ENCODE measurements around the gene SFXN3.

Gene SFXN3

DNA sequence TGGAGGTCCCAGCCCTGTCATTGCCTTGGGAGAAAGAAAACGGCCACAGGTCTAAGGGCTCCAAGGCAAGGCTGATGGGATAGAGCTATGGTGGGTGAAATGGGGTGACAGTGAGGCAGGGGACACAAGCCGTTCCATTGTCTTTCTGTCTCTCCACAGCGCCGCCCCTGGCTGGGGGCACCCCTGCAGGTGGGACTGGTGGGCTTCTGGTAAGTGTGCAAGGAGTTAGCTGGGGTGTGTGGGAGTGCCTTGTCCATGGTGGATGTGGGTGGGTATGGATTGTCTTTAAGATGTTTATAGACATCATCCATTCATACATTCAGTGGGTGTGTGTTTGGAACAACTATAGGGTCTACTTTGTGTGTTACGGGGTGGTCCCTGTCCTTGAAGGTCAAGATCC lies 7.5 kb downstream of the SFXN3 start:
- no peak for FAIRE-seq

DNA sequence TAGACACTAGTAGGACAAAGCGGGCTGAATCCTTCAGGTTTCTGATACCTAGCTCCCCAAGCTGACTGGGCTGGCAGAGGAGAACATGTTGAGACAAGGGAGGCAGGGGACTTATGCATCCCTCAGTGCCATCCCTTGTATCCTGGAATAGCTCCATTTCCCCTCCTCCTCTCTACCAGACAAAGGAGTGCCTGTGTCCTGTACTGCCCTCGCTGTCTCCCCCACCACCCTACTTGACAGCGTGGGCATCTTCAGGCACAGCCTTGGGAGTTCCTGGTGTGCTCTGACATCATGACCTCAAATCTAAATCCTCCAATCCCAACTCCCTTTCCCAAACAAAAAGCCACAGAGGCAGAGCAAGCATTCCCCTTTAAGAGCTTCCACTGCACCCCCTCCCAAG lies 9.0 kb downstream of the SFXN3 start:
- FAIRE-seq, result no peak

DNA sequence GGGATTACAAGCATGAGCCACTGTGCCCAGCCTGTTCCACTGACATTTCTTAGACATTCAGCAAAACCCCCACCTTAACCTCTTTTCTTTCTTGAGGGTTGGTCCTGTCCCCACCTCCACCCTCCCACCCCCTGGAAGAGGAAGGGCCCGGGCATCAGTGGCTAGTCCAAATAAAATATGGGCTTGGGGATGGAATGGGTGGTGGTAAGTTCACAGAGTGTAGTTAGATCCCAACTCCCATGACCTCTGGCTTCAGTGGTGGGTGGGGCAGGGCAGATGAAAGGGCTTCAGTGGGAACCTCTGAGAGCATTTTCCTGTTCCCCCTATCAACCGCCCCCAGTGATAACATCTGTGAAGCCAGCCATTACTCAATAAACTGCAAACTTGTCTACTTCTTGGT lies 9.8 kb downstream of the SFXN3 start:
- no peak for FAIRE-seq

DNA sequence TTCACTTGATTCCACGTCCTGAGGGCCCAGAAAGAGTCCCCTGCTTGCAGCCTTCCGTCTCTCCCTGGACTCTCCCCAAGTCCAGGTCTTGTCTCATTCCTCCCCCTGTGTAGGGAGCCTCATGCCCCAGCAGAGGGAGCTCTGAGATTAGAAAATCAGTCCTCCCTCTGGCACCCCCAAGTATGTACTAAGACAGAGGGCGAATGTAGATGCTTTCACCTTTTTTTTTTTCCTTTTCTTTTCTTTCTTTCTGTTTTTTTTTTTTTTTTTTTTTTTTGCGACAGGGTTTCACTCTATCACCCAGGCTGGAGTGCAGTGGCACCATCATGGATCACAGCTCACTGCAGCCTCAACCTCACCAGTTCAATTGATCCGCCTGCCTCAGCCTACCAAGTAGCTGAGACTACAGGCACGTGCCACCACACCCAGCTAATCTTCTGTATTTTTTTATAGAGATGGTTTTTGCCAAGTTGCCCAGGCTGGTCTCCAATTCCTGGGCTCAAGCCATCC lies 10.3 kb downstream of the SFXN3 start:
- peak; percentile 92 for FAIRE-seq

DNA sequence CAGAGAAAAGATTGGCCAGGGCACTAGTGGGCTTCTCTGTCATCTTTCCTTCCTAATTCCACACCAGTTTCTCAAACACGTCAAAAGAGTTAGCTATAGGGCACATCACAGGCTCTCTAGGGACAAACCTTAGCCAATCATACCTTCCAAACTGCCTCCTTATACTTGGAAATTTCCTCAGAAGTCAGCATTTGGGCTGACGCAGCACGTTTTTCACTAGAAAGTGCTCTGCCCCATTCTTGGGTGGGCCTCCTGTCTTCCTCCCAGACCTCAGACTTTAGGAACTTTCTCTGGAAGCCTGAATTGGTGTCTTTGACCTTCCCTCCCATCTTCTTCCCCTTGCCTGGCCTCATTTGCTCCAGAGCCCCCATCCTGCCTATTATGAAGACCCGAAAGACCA lies 11.1 kb downstream of the SFXN3 start:
- FAIRE-seq, result no peak

DNA sequence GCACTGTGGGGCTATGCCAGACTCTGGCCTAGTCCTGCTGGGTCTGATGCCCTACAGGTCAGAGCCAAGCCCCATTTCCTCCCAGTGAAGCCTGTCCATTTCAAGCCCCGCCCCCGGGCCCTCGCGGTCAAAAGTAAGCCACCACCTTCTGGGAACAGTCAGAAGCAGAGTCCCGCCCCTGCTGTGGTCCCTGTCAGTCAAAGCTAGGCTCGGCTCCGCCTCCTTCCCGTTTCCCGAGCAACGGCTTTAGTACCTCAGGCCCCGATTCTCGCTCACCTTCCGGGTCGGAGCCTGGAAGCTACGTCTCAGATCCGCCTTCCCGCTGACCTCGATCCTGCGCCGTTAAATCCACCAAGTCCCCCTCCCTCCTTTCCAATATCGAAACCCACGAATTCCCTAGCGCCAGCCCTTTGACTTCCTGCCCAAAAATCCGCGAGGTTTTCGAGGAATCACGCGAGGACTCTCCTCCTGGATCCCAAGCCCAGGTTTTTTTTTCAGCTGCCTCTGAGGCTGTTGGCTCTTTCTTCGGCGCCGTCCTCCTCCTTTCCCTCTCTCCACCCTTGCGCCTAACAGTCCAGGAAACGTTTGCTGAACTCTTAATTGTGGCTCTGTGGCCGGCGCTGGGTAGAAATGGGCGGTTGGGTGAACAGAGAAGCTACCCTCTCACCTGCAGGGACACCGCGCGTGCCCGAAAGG lies 11.8 kb downstream of the SFXN3 start:
- FAIRE-seq, result peak; percentile 97

DNA sequence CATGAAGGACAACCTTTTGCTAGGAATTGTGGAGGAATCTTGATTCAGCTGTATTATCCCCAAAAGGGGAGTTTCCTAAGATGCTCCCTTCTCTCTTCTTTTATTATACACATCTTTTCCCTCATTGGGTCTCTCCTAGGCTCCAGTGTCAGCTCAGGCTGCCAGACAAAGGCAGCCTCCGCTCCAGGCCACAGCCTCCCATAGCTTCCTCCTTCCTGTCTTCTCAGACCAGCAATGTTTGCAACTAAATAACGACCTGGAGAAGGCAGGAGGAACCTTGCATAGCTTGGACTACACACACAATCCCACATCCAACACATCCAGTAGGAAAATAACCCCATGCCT lies 12.3 kb downstream of the SFXN3 start:
- FAIRE-seq, result no peak

DNA sequence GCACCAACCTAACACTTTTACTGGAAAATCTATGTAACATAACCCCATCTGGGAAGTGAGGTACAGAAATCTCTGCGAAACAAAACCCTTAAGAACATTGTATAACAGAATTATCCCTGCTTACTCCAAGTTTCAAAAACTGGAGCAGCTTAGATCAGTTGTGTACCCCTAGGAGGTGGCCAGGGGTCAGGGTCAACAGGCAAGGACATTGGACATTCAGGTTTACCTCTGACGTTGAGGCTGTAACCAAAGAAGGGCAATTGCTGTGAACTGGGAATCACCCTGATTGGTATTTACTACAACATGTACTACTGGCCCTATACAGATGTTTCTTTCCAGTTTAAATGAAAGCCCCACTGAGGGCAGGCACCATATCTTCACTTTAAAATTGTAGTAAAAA lies 13.1 kb downstream of the SFXN3 start:
- FAIRE-seq, result no peak

DNA sequence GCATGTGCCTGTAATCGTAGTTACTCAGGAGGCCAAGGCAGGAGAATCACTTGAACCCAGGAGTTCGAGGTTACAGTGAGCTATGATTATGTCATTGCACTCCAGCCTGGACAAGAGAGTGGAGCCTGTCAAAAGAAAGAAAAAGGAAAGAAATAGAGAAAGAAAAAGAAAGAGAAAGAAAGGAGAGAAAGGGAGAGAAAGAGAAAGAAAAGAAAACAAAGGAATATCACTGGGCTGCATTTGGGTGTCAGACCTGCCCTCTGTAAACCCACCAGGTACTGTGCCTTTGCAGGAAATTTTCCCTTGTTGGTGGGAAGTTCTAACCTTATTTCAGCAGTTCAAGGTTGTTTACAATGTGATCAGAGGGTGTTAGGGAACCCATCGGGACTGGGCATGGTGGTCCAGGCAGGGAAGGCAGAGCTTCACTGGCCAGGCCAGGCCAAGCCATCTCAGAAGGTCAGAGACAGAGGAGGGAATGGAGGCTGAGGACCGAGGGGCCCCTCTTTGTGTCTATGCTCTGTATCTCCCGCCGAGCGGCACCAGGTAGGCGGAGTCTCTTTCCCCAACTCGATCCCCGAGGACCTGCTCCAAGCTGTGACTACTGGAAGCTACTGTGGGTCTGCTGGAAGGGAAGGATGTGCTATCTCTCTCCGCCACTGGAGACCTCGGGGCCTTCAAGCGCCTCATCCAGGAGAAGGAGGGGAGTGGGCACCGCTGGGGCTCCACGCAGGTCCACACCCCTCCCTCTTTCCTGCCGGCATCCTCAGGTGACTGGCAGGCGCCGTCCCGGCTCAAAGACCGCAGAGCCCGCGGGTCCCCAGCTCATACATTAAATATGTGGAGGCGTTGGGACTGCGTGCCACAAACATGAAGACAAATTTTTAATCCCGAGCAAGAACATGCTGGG lies 15.6 kb downstream of the SFXN3 start:
- FAIRE-seq, result no peak

DNA sequence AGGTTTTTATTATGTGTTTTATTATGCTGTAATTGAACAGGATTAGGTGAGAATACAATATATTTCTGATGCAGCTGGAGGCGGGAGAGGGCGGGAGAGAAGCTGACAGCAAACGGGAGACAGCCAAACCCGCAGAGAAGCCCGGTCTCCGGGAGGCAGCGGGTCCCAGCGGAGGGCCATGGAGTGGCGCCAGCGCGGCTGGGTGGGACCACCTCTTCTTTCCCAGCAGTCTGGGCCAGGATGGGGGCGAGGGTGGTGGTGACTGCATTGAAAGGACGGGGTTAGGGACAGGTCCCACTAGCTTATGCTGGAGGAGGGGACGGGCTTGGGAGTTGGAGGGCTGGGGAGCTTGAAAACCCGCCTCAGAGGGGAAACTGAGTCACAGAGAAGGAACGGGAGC lies 16.2 kb downstream of the SFXN3 start:
- no peak for FAIRE-seq

DNA sequence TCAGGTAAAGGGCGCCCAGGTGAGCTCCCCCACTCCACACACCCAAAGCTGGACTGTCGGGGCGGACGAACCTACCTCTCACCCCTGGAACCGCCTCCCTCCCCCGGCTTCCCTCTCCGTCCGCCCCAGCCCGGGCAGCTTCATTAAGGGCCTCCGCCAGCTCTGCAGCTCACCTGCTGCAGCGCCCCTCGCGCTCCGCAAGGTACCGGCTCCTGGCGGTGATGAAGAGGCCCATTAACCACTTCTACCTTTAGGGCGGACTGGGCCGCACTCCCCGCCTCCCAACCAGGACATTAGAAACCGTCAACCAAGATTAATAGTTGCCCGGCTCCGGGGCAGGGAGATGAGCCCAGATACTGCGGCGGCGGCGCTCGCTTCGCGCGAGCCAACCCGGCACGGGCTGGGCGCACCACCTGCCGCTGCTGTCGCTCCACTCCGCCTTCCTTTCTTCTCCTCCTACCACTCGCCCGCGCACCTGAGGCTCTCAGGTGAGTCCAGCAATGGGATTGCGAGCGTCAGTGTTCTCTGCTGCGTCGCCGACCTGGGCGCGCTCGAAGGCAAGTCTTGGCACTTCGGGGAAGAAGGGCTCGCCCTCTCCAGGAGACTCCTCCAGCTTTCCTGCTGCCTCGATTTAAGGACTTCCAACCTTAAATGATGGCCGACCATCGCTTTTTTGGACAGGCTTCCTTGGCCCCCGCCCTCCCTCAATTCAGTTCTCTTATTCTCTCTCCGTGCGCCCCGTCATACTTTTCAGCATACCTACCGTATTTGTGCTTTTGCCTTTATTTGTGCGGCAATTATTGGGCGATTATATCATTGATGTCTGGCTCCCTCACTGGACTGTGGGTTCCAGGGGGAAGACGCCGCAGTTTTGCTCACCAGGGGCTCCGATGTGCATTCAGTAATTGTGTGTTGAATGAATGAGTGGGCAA lies 17.2 kb downstream of the SFXN3 start:
- no peak for FAIRE-seq

DNA sequence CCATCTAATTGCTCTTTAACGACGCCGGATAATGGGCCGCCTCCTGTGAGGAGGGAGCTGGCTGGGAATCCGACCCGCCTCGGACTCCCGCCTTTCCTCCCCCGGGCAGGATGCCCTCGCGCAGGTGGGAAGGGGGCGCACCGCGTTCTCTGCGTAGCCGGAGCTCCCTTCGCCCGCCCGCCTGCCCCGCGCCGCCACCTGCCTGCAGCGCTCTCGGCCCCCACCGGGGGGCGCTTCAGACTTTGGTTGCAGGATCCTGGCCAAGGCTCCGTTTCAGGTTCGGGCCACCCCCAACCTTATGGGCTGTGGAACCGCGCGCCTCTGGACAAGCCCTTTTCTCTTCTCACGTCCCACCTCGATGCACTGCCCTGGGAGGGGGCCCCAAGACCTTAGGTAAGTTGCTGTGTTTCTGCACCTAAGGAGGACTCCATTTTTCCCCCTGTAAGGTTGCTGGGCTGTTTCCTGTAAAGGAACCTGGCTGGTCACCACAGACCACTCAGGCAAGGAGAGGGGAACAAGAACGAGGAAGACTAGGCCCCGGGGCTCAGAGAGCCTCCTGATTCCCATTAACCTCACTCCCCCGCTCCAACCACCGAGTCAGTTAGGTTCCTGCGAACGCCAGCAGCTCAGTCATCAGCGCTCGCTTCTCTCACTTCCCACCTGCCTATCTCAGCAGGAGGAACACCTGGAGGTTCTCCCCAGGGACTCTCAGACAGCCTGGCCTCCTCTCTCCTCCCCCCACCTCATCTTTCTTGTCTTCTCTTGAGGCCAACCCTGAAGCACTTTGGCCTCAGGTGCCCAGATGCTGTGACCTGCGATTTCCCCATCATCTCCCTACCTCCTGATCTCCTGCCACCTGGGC lies 19.4 kb downstream of the SFXN3 start:
- no peak for FAIRE-seq

DNA sequence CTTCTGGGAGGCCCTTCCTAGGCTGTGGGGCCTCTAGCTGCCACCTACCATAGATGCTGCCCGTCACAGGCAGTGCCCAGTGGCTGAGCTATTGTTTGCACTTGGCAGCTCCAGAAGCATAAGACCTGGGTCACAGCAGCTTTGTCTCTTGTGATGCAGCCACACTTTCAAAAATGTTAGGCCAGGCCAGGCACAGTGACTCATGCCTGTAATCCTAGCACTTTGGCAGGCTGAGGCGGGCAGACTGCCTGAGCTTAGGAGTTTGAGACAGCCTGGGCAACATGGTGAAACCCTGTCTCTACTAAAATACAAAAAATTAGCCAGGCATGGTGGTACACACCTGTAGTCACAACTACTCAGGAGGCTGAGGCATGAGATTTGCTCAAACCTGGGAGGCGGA lies 21.3 kb downstream of the SFXN3 start:
- no peak for FAIRE-seq

DNA sequence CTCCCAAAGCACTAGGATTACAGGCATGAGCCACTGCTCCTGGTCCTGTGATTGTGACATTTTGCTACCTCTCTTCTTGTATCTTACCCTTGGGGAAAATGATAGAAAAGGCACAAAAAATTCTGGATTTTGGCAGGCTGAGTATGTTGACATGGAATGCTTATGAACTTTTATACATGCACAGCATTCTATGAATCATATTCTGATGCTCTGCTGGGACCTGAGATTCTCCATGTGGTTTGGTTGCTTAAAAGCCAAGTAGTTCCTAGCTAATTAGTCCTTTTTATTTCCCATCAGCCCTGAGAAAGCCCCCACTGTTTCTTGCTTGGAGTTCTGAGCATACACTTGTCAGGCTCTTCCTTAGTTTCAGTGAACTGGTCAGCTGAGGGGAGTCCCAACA lies 22.5 kb downstream of the SFXN3 start:
- no peak for FAIRE-seq

DNA sequence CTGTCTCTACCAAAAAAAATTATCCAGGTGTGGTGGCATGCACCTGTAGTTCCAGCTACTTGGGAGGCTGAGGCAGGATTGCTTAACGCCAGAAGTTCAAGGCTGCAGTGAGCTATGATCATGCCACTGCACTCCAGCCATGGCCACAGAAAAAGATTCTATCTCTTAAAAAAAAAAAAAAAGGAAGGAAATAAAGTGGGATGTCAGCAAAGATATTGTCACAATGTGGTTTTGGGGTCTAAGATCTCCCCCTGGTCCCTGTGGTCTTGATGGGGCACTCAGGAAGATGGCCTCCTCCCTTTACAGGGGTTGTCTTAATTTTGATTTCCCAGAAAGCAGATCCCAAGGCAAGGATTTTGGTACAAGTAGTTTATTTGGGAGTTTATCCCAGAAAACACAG lies 23.3 kb downstream of the SFXN3 start:
- no peak for FAIRE-seq

DNA sequence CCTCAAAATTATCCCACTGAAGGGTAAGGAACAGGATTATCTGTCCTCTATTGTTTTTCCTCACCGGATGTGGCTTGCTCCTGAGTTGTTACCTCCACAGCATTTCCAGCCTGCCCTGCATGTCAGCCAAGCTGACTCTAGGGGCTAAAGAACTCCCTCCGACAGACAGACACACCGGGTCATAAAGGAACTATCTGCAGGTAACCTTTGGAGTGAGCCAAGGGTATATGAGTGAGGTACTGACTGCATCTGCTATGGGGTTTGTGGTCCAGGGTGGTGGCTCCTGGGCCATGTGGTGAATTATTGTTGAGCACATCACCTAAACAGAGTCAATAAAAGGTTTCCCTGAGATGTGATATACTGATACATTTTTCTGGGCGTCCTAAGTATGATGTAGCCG lies 23.8 kb downstream of the SFXN3 start:
- FAIRE-seq, result no peak

DNA sequence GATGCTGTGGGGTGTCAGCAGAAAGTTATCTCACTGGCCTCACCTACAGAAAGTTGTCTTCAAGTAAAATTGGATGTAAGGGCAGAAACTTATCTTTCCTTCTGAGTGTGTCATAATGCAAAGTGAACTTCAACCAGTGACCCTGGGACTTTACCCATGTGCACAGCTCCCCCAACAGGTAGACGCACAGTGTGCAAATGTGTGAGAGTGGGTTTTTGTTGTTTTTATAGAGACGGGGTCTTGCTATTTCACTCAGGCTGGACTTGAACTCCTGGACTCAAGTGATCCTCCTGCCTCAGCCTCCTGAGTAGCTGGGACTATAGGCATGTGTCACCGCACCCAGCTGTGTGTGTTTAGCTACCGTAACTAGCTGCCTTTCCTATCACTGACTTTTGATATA lies 24.4 kb downstream of the SFXN3 start:
- FAIRE-seq, result no peak

DNA sequence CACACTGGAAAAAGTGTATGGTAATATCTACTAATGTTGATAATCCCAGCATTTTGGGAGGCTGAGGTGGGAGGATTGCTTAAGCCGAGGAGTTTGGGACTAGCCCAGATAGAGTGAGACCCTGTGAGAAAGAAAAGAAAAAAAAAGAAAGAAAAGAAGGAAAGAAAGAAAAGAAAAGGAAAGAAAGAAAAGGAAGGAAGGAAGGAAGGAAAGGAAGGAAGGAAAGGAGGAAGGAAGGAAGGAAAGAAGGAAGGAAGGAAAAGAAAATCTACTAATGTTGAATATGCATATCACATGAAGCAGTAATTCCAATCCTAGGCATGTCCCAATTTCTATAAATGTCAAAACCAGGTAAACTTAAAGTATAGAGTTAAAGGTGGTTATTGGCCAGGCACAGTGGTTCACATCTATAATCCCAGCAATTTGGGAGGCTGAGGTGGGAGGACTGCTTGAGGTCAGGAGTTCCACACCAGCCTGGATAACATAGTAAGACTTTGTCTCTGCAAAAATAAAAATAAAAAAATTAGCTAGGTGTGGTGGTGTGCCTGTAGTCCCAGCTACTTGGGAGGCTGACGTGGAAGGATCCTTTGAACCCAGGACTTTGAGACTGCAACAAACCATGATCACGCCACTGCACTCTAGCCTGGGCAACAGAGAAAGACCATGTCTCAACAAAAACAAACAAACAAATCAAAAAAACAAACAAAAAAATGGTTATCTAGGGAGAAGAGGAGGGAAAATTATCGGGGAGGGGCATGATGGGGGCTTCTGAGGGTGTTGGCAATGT lies 25.5 kb downstream of the SFXN3 start:
- no peak for FAIRE-seq

DNA sequence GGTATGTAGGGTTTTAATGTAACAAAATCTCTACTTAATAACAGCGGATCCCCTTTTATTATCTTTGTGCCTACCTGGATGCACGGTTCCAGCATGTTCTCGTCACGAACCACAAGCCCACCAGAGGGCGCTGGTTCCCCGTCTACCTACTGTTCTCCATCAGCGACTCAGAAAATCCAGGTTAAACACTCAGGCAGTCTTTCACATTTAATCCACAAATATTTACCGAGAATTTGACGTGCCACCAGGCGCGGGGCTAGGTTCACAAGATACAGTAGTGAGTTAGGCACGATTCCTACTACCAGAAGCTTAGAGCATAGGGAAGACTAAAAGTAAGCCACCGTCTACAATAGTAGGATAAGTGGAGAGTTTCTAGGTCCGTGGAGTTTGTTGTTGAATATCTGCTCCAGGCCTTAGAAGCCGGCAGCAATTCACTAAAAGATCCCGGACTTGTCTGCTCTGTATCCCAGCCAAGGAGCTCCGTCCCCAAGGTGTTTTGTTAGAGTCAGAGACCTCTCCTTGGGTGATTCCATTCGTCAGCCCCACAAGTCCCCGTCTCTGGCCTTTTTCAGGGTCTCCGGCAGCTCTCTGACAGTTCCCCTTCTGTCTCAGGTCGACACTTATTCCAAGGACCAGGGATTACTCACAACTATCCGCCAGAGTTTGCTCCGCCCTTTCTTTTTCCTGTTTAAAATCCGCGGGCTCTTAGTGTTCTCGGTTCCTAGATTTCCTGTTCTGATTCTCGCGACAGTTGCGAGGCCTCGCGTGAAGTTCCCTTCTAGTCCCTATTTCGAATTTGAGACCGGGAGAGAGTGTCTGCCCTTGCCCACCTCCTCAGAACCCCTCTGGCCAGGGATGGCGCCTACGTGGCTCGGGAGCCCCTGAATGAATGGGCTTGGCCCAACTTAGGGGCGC lies 29.3 kb downstream of the SFXN3 start:
- FAIRE-seq, result peak; percentile 25

DNA sequence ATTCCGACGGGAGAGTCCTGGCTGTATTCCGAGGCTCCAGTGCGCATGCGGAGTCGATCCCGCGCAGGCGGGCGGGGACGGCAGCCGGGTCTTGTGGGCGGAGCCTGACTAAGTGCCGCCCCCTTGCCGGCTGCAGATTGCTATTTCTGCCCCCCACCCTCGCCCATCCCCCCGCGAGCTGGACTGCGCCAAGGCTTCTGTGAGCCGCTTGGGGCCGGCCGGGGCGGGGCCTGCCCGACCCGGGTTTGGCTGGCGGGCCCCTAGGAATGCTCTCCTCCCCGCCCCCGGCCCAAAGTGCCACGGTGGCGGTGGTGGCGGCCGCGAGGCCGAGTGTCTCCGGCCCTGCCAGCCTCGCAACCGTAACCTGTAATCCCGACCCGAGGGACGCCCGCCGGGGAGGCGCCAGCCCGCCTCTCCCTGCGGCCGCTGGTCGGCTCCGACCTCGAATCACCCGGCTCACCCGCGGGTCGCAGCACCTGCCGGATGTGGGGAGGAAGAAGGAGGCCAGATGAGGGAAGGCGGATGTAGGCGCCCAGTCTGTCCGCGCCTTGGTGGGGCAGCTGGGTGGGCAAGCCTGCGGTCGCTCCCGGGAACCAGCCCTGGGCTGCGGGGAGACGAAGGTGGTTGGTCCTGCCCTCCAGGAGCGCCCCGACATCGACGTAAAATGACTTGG lies 30.1 kb downstream of the SFXN3 start:
- no peak for FAIRE-seq
